ENCODE measurements around the gene DMXL1.
"Not testable (repeated sequence)": the region's sequence is repeated elsewhere in the genome, so short reads cannot be mapped to it uniquely, and the experiment has no call there.

Gene DMXL1

GRCh38 chr5:119218830-119219782 is 148.2 kb downstream of the DMXL1 start:
- DNase-seq = no peak

GRCh38 chr5:119220576-119221197 is 149.8 kb downstream of the DMXL1 start:
- DNase-seq = no peak

- DNase-seq = no peak
Measured at GRCh38 chr5:119221330-119221729, 150.4 kb downstream of the DMXL1 start.

- DNase-seq = no peak
Measured at GRCh38 chr5:119229950-119230349, 159.1 kb downstream of the DMXL1 start.

GRCh38 chr5:119238265-119239118 is 167.6 kb downstream of the DMXL1 start:
- no peak for DNase-seq

GRCh38 chr5:119239119-119239417 is 168.2 kb downstream of the DMXL1 start:
- no peak for DNase-seq

GRCh38 chr5:119239826-119240225 is 168.9 kb downstream of the DMXL1 start:
- DNase-seq = not testable (repeated sequence)

- no peak for DNase-seq
Measured at GRCh38 chr5:119243888-119244287, 173.0 kb downstream of the DMXL1 start.

GRCh38 chr5:119250946-119251901 is 180.3 kb downstream of the DMXL1 start:
- DNase-seq = no peak

GRCh38 chr5:119255571-119256356 is 184.9 kb downstream of the DMXL1 start:
- no peak for DNase-seq

- no peak for DNase-seq
Measured at GRCh38 chr5:119257613-119258012, 186.7 kb downstream of the DMXL1 start.

GRCh38 chr5:119263639-119264038 is 192.8 kb downstream of the DMXL1 start:
- no peak for DNase-seq

- no peak for DNase-seq
Measured at GRCh38 chr5:119264186-119264585, 193.3 kb downstream of the DMXL1 start.

- peak; percentile 84 for DNase-seq
Measured at GRCh38 chr5:119267958-119268386, 197.1 kb downstream of the DMXL1 start.

GRCh38 chr5:119268387-119269060 is 197.6 kb downstream of the DMXL1 start:
- DNase-seq = peak; percentile 91

GRCh38 chr5:119269061-119269944 is 198.4 kb downstream of the DMXL1 start:
- no peak for DNase-seq

GRCh38 chr5:119270121-119270565 is 199.3 kb downstream of the DMXL1 start:
- no peak for DNase-seq

- no peak for DNase-seq
Measured at GRCh38 chr5:119270960-119271757, 200.3 kb downstream of the DMXL1 start.

Data from stimulated activated naive CD4-positive, alpha-beta T cell treated with Interleukin-2 at 50 U/mL for 16 hours (primary cell).